ENCODE results near the gene FOXRED1. TPM values are rescaled to one million over a fixed set of nuclear protein-coding genes. Genes with fewer than 3 reads are reported as not detected.
A peak's percentile ranks its signal among the peaks of the same experiment; 100 is the strongest.

FOXRED1 gene
- total RNA-seq, 6 donors from 2014 or later: 10.9 to 20.7 (median 17.8) TPM

- 46 to 62% methylated on average over 3 to 9 of the region's 9 CpGs for WGBS, 2 donors
- peak overlapping the region; percentile 73 to 87 (median 78) for H3K27ac ChIP-seq
- no peak for TF ChIP-seq EP300 (IDR thresholded peaks at IDR 0.05)
- no peak for TF ChIP-seq CTCF (IDR thresholded peaks at IDR 0.05)
- no peak for TF ChIP-seq POLR2AphosphoS5 (IDR thresholded peaks at IDR 0.05)
- TF ChIP-seq POLR2A (IDR thresholded peaks at IDR 0.05): peak in 1 of 4 donors; percentile 6
- peaks cover 22 to 33% (median 25%) of the 10 kb centered on the region in 4 donors for H3K4me1 ChIP-seq
- peak; percentile 89 to 96 for ATAC-seq (ENCODE audit: low FRiP score in 2 of 2)
- peak in 1 of 2 donors; percentile 59 for DNase-seq
- peak overlapping the region in 1 of 4 donors; percentile 18 for H3K4me3 ChIP-seq
- H3K9me3 ChIP-seq: no peaks in the 10 kb centered on the region
- H3K36me3 ChIP-seq: no peaks in the 10 kb centered on the region
- no peaks in the 10 kb centered on the region for H3K27me3 ChIP-seq
Measured at GRCh38 chr11:126318574-126319373, 49.8 kb downstream of the FOXRED1 start.

DNA sequence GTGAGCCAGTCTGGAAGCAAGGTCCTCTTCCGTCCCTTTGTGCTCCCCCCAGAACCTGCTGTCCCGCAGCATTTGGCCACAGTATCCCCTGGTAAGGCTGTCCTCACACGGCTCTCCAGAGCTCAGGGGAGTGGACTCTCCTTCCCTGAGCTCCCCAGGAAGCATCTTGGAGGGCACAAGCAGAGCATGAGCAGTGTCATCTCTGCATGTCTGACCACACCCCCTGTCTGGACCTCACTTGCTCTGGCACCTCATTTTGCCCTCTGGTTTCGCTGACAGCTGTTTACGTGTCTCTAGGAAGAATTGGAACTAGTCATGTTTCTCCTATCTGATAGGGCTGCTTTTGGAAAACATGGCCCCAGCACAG is 50.4 kb downstream of the FOXRED1 start:
- peaks cover 22 to 33% (median 25%) of the 10 kb centered on the region in 4 donors for H3K4me1 ChIP-seq
- 81 to 96% methylated on average over 3 to 5 of the region's 5 CpGs for WGBS, 2 donors
- TF ChIP-seq CTCF (IDR thresholded peaks at IDR 0.05): no peak
- no peak for TF ChIP-seq EP300 (IDR thresholded peaks at IDR 0.05)
- no peak for TF ChIP-seq POLR2AphosphoS5 (IDR thresholded peaks at IDR 0.05)
- no peak for TF ChIP-seq POLR2A (IDR thresholded peaks at IDR 0.05)
- no peak overlapping the region for H3K4me3 ChIP-seq
- H3K27ac ChIP-seq: peak overlapping the region; percentile 73 to 87 (median 78)
- peaks cover 0 to 4% (median 0%) of the 10 kb centered on the region in 4 donors for H3K36me3 ChIP-seq
- ATAC-seq (ENCODE audit: low FRiP score in 2 of 2): peak in 1 of 2 donors; percentile 4
- H3K9me3 ChIP-seq: no peaks in the 10 kb centered on the region
- no peaks in the 10 kb centered on the region for H3K27me3 ChIP-seq
- DNase-seq: no peak

GRCh38 chr11:126322996-126323395 is 54.0 kb downstream of the FOXRED1 start:
- no peaks in the 10 kb centered on the region for H3K9me3 ChIP-seq
- H3K27ac ChIP-seq: no peak overlapping the region
- H3K27me3 ChIP-seq: no peaks in the 10 kb centered on the region
- ATAC-seq (ENCODE audit: low FRiP score in 2 of 2) (no peak), DNase-seq (no peak)
- TF ChIP-seq POLR2AphosphoS5 (IDR thresholded peaks at IDR 0.05) (no peak), CTCF (IDR thresholded peaks at IDR 0.05) (no peak), EP300 (IDR thresholded peaks at IDR 0.05) (no peak), POLR2A (IDR thresholded peaks at IDR 0.05) (no peak)
- H3K36me3 ChIP-seq: peaks cover 0 to 5% (median 0%) of the 10 kb centered on the region in 4 donors
- 98 to 99% methylated on average over 3 of the region's 3 CpGs for WGBS, 2 donors
- H3K4me3 ChIP-seq: no peak overlapping the region
- peaks cover 14 to 18% (median 15%) of the 10 kb centered on the region in 4 donors for H3K4me1 ChIP-seq

DNA sequence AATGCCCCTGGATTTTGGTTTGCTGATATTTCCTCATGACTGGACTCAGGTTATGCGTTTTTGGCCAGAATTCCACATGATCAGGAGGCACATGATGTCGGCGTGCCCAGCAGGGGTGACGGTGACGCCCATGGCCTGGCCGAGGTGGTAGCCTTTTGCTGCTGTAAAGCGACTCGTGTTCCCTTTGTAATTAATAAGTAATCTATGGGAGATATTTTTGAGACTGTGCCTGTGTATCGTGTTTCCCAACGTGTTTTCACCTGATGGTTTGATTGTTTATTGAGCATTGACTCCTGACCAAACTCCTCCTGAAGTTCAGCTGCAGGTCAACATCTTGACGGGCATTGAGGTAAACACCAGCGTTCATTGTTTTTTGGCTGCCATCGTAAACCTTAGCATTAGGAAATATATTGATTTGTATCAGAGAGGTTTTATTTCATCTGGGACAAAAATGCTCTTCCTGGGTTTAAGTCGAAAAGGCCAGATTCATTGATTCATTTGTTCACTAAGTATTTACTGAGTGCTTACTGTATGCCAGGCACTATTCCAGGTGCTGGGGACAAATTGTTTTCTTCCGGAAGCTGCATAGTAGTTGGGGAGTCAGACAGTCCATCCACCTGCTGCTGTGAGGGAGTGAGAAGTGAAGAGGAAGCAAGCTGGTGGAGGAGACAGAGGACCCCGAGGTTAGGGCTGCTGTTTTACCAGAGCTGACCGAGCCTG is 58.5 kb downstream of the FOXRED1 start:
- no peaks in the 10 kb centered on the region for H3K4me1 ChIP-seq
- no peaks in the 10 kb centered on the region for H3K9me3 ChIP-seq
- H3K36me3 ChIP-seq: peaks cover 0 to 19% (median 6%) of the 10 kb centered on the region in 4 donors
- TF ChIP-seq EP300 (IDR thresholded peaks at IDR 0.05) (no peak), POLR2A (IDR thresholded peaks at IDR 0.05) (no peak), CTCF (IDR thresholded peaks at IDR 0.05) (no peak), POLR2AphosphoS5 (IDR thresholded peaks at IDR 0.05) (no peak)
- 87 to 90% methylated on average over 17 of the region's 17 CpGs for WGBS, 2 donors
- no peak for ATAC-seq (ENCODE audit: low FRiP score in 2 of 2)
- H3K4me3 ChIP-seq: no peak overlapping the region
- H3K27ac ChIP-seq: no peak overlapping the region
- no peak for DNase-seq
- H3K27me3 ChIP-seq: no peaks in the 10 kb centered on the region

Small RNAs within 50 kb of the gene (small RNA-seq; reads per million reads assigned to genes)
- 0 reads per million in 4 donors for gene RN7SL351P

Other genes starting within 250 kb of the FOXRED1 start
- gene CDON, start 206.3 kb upstream of the FOXRED1 start, total RNA-seq: 10 to 100 TPM in 5 of 6 donors, 1 to 10 TPM in 1; 4.0 to 24.2 (median 13.5) TPM
- 10 to 100 TPM; 13.7 to 32.5 (median 20.5) TPM for gene RPUSD4, start 57.5 kb upstream of the FOXRED1 start, total RNA-seq
- 10 to 100 TPM in 5 of 6 donors, 1 to 10 TPM in 1; 9.2 to 36.7 (median 31.2) TPM for gene FAM118B, start 57.4 kb upstream of the FOXRED1 start, total RNA-seq
- gene SRPRA, start 259 bp upstream of the FOXRED1 start, total RNA-seq: 100 to 1,000 TPM in 5 of 6 donors, 10 to 100 TPM in 1; 76.0 to 131 (median 113) TPM
- gene TIRAP, start 13.9 kb downstream of the FOXRED1 start, total RNA-seq: 10 to 100 TPM in 4 of 6 donors, 1 to 10 TPM in 2; 9.3 to 14.8 (median 11.6) TPM
- 10 to 100 TPM in 5 of 6 donors, 1 to 10 TPM in 1; 6.3 to 21.4 (median 14.1) TPM for gene DCPS, start 34.9 kb downstream of the FOXRED1 start, total RNA-seq
- gene ST3GAL4, start 86.5 kb downstream of the FOXRED1 start, total RNA-seq: 10 to 100 TPM; 20.6 to 47.9 (median 34.0) TPM

Measured in upper lobe of left lung (tissue), 6 donors.